ENCODE data around the gene BICD2.

The BICD2 gene

GRCh38 chr9:92746567-92747458 lies 17.8 kb downstream of the BICD2 start:
- DNase-seq: no peak

DNA sequence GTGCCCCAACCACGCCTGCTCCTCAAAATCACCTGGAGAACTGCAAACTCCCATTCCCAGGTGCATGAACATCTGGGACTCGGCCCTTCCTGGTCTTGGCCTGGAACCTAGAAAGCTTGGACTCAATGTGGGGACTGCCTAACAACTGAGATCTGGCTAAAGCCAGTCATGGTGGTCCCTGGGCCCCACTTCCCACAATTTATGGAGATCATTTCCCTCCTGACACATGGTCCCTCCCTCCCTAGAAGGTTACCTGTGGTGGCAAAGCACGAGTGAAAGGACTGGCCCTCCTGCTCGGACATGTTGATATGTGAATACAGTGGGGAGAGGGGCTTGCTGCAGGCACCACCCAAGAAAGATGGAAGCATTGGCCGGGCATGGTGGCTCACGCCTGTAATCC lies 18.8 kb downstream of the BICD2 start:
- DNase-seq: no peak

DNA sequence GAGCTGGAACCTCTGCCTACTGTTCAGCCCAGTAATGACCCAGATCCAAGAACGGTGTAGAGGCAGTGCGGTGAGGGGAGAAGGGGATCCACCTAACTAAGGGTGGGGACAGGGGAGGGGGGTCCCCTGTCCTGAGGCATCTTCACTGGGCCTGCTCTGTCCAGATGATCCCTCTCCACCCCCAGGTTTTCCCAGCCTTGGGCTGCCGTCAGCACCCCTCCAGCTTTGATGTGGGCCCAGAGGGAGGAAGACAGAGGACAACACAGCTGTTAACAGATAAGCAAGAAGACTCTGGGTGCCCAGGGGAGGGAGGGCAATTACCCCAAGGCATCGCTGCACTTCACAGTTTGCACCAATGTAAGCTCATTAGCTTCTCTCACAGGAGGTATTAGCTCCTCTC lies 19.3 kb downstream of the BICD2 start:
- DNase-seq: no peak

DNA sequence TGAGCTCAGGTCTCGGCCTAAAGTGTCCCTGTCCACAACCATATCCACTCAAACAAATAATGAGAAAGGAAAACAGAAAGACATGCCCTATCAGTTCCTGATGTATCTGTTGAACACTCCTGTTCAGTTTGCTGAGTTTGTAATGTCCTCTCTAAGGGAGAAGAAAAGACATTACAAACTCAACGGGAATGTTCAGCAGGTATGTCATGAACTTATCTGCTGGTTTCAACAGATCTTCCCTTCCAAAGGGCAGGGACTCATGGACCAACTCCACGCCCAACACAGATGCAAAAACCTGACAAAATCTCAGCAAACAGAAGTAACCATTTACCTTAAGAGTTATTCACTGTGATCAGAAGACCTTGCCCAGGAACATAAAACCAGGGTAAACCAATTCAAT lies 23.7 kb downstream of the BICD2 start:
- DNase-seq: no peak

GRCh38 chr9:92740446-92740961 lies 24.1 kb downstream of the BICD2 start:
- DNase-seq: no peak

DNA sequence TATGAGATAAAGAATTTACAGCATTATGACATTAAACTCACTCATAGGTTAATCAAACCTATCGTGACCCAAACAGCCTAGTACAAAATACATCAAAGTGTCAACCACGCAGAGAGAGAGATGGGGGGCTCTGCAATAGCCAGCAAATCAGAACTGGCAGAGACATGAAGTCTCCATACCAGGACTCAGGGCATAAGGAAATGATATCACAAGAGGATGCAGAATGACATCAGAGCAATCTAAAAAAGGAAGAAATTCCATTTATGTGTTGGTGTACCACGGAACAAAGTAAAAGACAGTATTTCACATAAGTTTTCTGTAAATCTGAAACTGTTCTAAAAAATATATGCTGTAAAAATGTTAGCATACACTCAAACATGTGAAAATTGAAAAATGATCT lies 24.6 kb downstream of the BICD2 start:
- no peak for DNase-seq

DNA sequence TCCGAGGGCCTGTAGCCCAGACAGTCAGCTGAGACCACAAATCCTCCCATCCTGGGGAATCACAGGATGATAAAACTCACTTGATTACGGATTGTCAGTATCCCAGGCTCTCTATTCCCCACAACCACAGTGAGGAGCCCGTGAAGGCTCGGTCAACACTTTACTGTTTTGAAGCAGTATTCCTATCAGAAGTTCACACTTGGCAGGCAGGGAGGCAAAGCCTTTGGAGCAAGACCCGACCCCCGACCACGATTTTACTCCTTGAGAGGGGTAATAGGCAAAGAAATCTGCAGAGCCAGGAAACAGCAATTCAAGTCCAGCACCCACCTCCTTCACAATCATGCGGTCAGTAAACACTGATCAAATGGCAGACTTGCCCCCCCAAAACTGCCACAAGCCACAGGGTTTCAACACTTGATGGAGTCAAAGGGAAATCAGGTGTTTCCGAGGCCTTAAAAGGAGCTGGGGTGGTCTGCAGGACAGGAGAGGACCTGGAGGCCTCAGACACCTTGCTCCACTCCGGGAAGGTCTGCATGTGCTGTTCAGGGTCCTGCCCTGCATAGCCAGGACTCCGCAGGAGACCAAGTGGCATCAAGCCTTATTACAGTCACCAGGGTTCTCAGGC lies 25.2 kb downstream of the BICD2 start:
- DNase-seq: no peak

- no peak for DNase-seq
Measured at GRCh38 chr9:92738661-92739081, 26.0 kb downstream of the BICD2 start.

DNA sequence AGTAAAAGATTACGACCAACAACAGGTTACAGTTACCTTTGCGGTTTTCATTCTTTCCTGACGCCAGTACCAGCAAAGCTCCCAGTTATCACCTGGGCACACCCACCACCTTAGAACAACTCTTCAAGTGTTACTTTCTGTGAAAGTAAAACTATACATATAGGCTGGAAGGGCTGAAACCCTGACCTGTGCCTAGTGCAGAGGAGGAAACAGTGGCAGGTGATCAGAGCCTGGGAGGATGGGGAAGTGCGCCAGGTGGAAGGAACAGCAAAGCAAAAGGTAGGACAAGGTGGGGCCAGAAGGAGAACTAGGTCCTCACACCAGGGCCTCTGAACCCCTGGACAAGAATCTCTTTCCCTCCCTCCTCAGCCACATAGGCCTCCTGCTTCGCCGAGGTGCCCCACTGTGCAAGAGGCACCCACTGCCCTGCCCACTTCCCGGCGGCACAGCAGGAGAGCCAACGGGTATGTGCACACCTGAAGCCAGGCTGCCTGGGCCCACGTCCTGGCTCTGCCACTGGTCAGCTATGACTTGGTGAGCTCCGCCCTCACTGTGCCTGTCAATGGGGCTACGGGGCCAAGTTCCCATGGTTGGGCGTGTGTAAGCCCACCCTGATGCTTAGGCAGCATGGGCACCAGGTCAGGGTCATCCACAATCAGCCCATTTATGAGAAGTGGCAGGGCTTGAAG lies 26.9 kb downstream of the BICD2 start:
- no peak for DNase-seq

- DNase-seq: no peak
Measured at GRCh38 chr9:92737216-92737606, 27.4 kb downstream of the BICD2 start.

- DNase-seq: no peak
Measured at GRCh38 chr9:92736563-92737215, 27.9 kb downstream of the BICD2 start.

GRCh38 chr9:92735636-92736562 lies 28.7 kb downstream of the BICD2 start:
- DNase-seq: no peak

DNA sequence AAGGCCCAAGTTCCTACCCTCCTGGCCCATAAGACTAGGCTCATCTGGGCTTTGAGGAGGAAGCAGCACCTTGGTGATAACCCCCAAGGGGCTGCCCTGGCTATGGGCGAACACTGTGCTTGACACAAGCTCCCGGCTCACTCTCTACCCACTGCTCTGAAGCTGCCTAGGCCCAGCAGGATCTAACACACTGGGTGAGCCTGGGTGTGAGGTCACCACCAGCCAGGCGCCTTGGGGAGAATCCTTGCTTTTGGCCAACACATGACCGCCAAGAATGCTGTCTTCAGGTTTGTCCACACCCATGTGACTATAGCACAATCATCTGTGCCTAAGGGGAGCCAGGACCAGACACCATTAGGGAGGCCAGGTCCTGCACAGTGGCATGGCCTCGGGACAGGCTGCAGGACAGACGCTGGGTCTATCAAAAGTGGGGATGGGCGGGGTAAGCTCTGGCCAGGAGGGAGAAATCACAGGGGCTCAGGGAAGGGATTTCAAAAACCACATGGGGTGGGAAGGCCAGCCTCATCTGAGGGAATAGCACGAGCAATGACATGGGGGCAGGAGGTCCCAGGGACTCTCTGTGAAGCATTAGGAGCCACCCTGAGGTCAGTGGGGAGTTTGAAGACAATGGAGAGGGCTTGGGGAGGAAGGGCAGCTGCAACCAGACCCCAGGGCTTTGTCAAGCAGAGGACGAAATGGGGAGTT lies 29.6 kb downstream of the BICD2 start:
- DNase-seq: no peak

DNA sequence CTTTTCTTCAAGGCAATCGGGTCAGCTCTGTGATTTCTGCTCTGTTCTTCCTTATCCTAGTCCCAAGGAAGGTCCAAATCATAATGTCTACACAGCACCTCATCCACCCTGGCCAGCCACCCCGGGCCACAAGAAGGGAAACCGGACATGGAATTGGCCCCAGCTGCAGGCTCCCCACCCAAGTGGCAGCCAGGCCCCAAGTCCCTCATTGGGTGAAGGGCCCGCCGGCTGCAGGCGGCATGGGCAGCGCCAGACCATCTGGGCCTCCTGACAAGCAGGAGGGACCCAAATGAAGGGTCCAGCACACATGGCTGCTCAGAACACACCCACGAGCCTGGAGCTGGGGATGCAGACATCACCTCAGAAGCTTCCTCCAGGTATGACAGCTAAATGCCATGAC lies 33.7 kb downstream of the BICD2 start:
- DNase-seq: no peak

- no peak for DNase-seq
Measured at GRCh38 chr9:92729735-92730155, 34.9 kb downstream of the BICD2 start.

GRCh38 chr9:92728831-92729734 lies 35.5 kb downstream of the BICD2 start:
- DNase-seq: no peak

DNA sequence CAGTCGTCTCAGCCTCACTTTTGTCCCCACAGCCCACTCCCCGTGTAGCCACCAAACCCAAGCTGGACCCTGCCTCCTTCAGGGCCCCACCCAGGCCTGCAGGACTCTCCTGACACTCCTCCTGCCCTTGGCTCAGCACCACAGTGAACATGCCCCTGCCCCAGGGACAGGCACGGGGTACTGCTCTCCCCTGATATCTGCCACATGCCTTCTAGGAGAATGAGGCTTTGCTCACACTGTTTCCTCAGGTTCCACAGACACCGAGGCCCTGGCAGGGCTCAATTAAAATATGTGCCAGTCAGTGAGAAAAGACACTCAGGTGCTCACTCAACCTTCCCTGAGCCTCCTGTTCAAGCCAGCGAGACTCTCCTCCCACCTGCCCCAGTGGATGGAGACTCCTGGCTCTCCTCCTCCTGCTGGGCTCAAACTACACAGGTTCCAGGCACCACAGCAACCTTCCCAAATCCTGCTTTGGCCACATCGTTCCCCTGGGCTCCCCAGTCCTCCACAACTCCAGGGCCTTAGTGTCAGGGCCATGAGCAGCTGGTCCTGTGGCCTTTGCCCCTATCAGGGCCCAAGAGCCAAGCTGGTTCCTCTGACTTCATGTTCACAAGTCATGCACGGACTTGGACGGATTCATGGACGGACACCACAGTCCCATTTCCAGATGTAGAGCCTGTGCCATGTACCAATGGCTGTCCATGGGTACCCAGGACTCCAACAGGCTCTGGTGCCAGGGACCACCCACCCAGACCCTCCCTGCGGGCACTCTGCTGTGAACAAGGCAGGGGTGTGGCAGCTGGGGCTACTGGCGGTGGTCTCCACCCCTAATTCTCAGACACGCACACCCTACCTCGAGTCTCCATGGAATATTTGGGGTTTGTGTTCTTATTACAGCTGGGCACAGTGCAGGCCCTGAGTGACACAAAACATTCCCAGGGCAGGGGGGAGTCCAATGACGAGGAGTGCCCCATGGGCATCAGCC lies 36.6 kb downstream of the BICD2 start:
- no peak for DNase-seq

GRCh38 chr9:92726971-92727715 lies 37.5 kb downstream of the BICD2 start:
- DNase-seq: no peak

All from CD4-positive, alpha-beta T cell treated with Interleukin-21 for 1 hour (primary cell).